ENCODE data around the gene UBE2D3. TPM values are rescaled to one million over a fixed set of nuclear protein-coding genes. Genes with fewer than 3 reads are reported as not detected.

UBE2D3 gene
- total RNA-seq, 1 experiment from 2014 or later, result 351 TPM

- no peak overlapping the region for H3K27ac Mint-ChIP-seq
- CTCF ChIA-PET, result no interaction called here
- no peak overlapping the region for H3K4me3 Mint-ChIP-seq
- TF ChIP-seq ZNF232 (CRISPR knock-in tag; IDR thresholded peaks at IDR 0.05) (no peak), E2F1 (CRISPR knock-in tag; IDR thresholded peaks at IDR 0.05) (no peak), NFATC4 (CRISPR knock-in tag; IDR thresholded peaks at IDR 0.05) (no peak), ZNF219 (CRISPR knock-in tag; IDR thresholded peaks at IDR 0.05; ENCODE audit: borderline replicate concordance) (no peak), TCF7 (CRISPR knock-in tag; IDR thresholded peaks at IDR 0.05; ENCODE audit: low read depth) (no peak), ZSCAN18 (CRISPR knock-in tag; IDR thresholded peaks at IDR 0.05) (no peak), TEAD4 (CRISPR knock-in tag; IDR thresholded peaks at IDR 0.05) (no peak), TEAD1 (CRISPR knock-in tag; IDR thresholded peaks at IDR 0.05) (no peak), SMAD4 (CRISPR knock-in tag; IDR thresholded peaks at IDR 0.05) (no peak), EMX1 (CRISPR knock-in tag; IDR thresholded peaks at IDR 0.05) (no peak), FOXK1 (CRISPR knock-in tag; IDR thresholded peaks at IDR 0.05) (no peak), PRRX2 (CRISPR knock-in tag; IDR thresholded peaks at IDR 0.05) (no peak), FOXJ3 (CRISPR knock-in tag; IDR thresholded peaks at IDR 0.05; ENCODE audit: borderline replicate concordance) (no peak), USF2 (CRISPR knock-in tag; IDR thresholded peaks at IDR 0.05) (no peak)
- POLR2A ChIA-PET, result no interaction called here
- peaks cover 20% of the 10 kb centered on the region for H3K4me1 Mint-ChIP-seq
- peaks cover 52% of the 10 kb centered on the region for H3K36me3 Mint-ChIP-seq
- DNase-seq (ENCODE audit: low spot score) (no peak), ATAC-seq (no peak)
- H3K9me3 Mint-ChIP-seq, result no peaks in the 10 kb centered on the region
- H3K27me3 Mint-ChIP-seq (ENCODE audit: low read depth), result no peaks in the 10 kb centered on the region
These were observed 20.0 kb downstream of the UBE2D3 start for GRCh38 chr4:102807345-102807744.

GRCh38 chr4:102799816-102800215, 27.5 kb downstream of the UBE2D3 start:
- Mint-ChIP-seq H3K9me3 (no peaks in the 10 kb centered on the region), H3K27ac (no peak overlapping the region), H3K4me1 (peaks cover 30% of the 10 kb centered on the region), H3K36me3 (peaks cover 73% of the 10 kb centered on the region), H3K27me3 (ENCODE audit: low read depth) (no peaks in the 10 kb centered on the region), H3K4me3 (no peak overlapping the region)
- no peak for ATAC-seq
- ChIA-PET CTCF (no interaction called here), POLR2A (no interaction called here)
- DNase-seq (ENCODE audit: low spot score), result no peak
- no peak for TF ChIP-seq FOXK1 (CRISPR knock-in tag; IDR thresholded peaks at IDR 0.05)
- no peak for TF ChIP-seq FOXJ3 (CRISPR knock-in tag; IDR thresholded peaks at IDR 0.05; ENCODE audit: borderline replicate concordance)
- no peak for TF ChIP-seq IRF1 (CRISPR knock-in tag; IDR thresholded peaks at IDR 0.05)
- no peak for TF ChIP-seq ARID4B (CRISPR knock-in tag; IDR thresholded peaks at IDR 0.05; ENCODE audit: borderline replicate concordance)
- no peak for TF ChIP-seq SP1 (CRISPR knock-in tag; conservative IDR thresholded peaks at IDR 0.05)
